ENCODE data around the gene ADCY5.

The ADCY5 gene

DNA sequence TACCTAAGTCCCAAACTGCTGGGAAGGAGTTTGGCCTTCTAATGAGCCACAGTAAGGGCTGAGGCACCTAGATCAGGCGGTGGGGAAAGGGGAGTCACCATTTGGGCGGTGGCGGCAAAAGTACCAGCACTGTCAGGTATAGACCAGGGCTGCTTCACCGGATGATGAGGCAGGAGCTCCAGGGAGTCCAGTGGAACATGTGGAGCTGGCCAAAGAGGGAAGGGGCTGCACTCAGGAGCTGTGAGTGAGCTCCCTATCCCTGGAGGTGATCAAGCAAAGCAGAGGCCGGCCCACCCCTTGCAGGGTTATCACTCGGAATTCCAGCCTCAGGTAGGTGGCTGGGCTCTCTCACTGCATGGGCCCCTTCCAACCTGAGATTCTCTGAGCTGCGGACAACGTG, 138.7 kb downstream of the ADCY5 start:
- peaks cover 32% of the 10 kb centered on the region for H3K27me3 Mint-ChIP-seq (ENCODE audit: low read depth, poor library complexity)
- no peaks in the 10 kb centered on the region for H3K9me3 Mint-ChIP-seq
- no peak for DNase-seq
- no peak overlapping the region for H3K4me3 Mint-ChIP-seq
- TF ChIP-seq CTCF (IDR thresholded peaks at IDR 0.05), result no peak
- H3K36me3 Mint-ChIP-seq (ENCODE audit: low read depth), result no peaks in the 10 kb centered on the region
- H3K4me1 Mint-ChIP-seq, result peaks cover 31% of the 10 kb centered on the region
- no peak overlapping the region for H3K27ac Mint-ChIP-seq

DNA sequence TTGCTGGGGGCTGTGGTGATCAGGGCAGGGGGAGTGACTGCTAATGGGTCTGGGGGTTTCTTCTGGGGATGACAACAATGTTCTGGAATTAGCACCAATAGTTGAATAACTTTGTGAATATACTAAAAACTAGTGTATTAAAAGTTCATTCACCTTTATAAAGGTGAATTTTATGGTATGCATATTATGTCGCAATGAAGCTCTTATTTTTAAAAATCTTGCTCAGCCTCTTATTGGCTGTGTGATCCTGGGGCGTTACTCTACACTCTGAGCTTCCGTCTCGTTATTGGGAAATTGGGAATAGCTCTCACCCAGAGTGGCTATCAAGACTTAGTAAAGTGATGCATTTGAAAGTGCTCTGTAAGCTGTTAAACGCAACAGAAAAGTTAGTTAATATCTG, 141.8 kb downstream of the ADCY5 start:
- Mint-ChIP-seq H3K4me1 (peaks cover 24% of the 10 kb centered on the region), H3K9me3 (no peaks in the 10 kb centered on the region), H3K36me3 (ENCODE audit: low read depth) (peaks cover 4% of the 10 kb centered on the region), H3K27ac (no peak overlapping the region), H3K4me3 (no peak overlapping the region), H3K27me3 (ENCODE audit: low read depth, poor library complexity) (peaks cover 10% of the 10 kb centered on the region)
- DNase-seq, result no peak
- TF ChIP-seq CTCF (IDR thresholded peaks at IDR 0.05), result no peak

DNA sequence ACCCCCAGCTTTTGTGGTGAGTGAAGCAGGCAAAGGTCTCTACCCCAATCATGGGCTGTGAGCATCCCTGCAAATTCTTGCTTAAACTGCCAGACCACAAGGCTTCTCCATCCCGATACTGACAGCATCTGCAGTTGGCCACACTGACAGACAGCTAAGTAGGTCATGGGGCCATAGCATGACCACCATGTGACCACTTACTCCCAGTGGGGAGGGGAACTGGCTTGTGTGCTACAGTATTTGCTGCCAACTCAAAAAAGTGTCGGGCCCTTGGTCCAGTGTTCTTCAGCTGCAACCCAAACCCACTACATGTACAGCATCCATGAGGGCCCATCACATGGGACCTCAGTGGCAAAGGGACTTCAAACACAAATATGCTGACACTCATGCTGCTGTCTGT, 143.7 kb downstream of the ADCY5 start:
- no peak for TF ChIP-seq CTCF (IDR thresholded peaks at IDR 0.05)
- no peak overlapping the region for H3K4me3 Mint-ChIP-seq
- H3K27ac Mint-ChIP-seq, result no peak overlapping the region
- H3K9me3 Mint-ChIP-seq, result no peaks in the 10 kb centered on the region
- peaks cover 10% of the 10 kb centered on the region for H3K27me3 Mint-ChIP-seq (ENCODE audit: low read depth, poor library complexity)
- no peak for DNase-seq
- peaks cover 4% of the 10 kb centered on the region for H3K36me3 Mint-ChIP-seq (ENCODE audit: low read depth)
- peaks cover 6% of the 10 kb centered on the region for H3K4me1 Mint-ChIP-seq

DNA sequence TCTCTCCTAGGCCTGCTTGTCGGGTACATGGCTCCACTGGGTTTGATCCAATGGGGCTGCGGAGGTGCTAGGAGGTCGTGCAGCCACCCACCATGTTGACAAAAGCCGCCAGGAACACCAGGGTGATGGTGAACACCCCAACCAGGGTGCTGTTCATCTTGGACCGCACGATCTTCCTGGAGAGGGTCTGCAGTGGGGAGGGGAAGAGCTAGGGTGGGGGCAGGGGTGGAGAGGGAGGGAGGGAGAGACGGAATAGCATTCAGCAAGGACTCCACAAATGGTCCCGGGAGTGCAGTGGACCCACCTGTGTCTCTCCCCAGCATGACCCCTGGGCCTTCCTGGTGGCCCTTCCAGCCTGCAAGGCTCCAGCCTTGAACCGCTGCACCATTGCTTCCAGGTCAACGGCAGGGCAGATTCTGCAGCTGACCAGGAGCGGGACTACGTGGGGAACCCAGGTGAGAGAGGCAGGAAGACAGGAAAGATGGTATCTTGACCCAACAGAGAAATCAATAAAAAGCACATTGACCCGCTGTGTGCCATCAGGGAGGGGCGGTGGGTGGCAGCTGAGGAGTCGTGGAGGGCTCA, 144.8 kb downstream of the ADCY5 start:
- no peaks in the 10 kb centered on the region for H3K9me3 Mint-ChIP-seq
- peaks cover 4% of the 10 kb centered on the region for H3K36me3 Mint-ChIP-seq (ENCODE audit: low read depth)
- H3K27me3 Mint-ChIP-seq (ENCODE audit: low read depth, poor library complexity), result peaks cover 10% of the 10 kb centered on the region
- H3K27ac Mint-ChIP-seq, result no peak overlapping the region
- no peak for DNase-seq
- H3K4me3 Mint-ChIP-seq, result no peak overlapping the region
- H3K4me1 Mint-ChIP-seq, result no peaks in the 10 kb centered on the region
- TF ChIP-seq CTCF (IDR thresholded peaks at IDR 0.05), result no peak

GRCh38 chr3:123302961-123303360, 145.9 kb downstream of the ADCY5 start:
- Mint-ChIP-seq H3K4me1 (no peaks in the 10 kb centered on the region), H3K36me3 (ENCODE audit: low read depth) (peaks cover 4% of the 10 kb centered on the region)
- TF ChIP-seq CTCF (IDR thresholded peaks at IDR 0.05), result no peak

More at GRCh38 chr3:123302961-123303360, 145.9 kb downstream of the ADCY5 start:
- Mint-ChIP-seq H3K27ac (no peak overlapping the region), H3K9me3 (no peaks in the 10 kb centered on the region), H3K27me3 (ENCODE audit: low read depth, poor library complexity) (peaks cover 11% of the 10 kb centered on the region), H3K4me3 (no peak overlapping the region)
- no peak for DNase-seq
